HCT116 (cell line): Measurements from ENCODE around the gene CELF4. TPM values are rescaled to one million over a fixed set of nuclear protein-coding genes. Genes with fewer than 3 reads are reported as not detected.

Source experiments
- ATAC-seq: fragments of 200-7000 bp; cut with Tn5 transposase; 2 replicates; pipeline ENCODE4 v1.9.1; 2020; ENCODE audit warnings: mild to moderate bottlenecking, moderate library complexity
- BruUV-seq: library from RNA; stranded (reverse); fragments of 400-500 nt; replicated peaks from 2 replicates; lab custom pipeline; 2021; lab: Mats Ljungman, UMichigan
- CTCF ChIA-PET: fragments of 300-600 bp; sonication (Branson Sonifier 250); formaldehyde crosslinking; loops from one replicate; lab custom pipeline; 2021; ENCODE audit warnings: antibody characterized with exemption; lab: Charles Lee
- POLR2A ChIA-PET: fragments of 300-600, 350-600 bp; sonication (Branson Sonifier 250); formaldehyde crosslinking; loops from one replicate; lab custom pipeline; 2021; ENCODE audit warnings: antibody characterized with exemption; lab: Charles Lee
- RAD21 ChIA-PET, 2 experiments: fragments of 300-600 bp; sonication (Branson Sonifier 250); formaldehyde crosslinking; loops; one replicate each; lab custom pipeline; 2023; ENCODE audit warnings: low total read pairs in 2 of 2; ENCODE audit not compliant: uncharacterized antibody in 2 of 2, unreplicated experiment in 2 of 2, low non-redundant PET in 1 of 2; lab: Charles Lee
- DNase-seq: peaks from one replicate; pipeline ENCODE4 v3.0.0-alpha.2; 2010; ENCODE audit warnings: low read depth, low spot score
- H2AFZ ChIP-seq: fragments of 200-600 bp; shearing (Covaris generic), sonication (generic); 2 replicates; pipeline ENCODE4 v1.6.1; 2017; ENCODE audit warnings: low read depth, mixed run types, mixed read lengths, antibody characterized with exemption, low read length; ENCODE audit not compliant: poor library complexity, severe bottlenecking
- H3K27ac ChIP-seq: 2 replicates; pipeline ENCODE4 v1.5.1; 2012; ENCODE audit warnings: low read depth, low read length
- H3K27me3 ChIP-seq: fragments of 200-600 bp; sonication (generic); 2 replicates; pipeline ENCODE4 v1.6.1; 2016; ENCODE audit warnings: mixed run types, low read length, mixed read lengths; ENCODE audit not compliant: insufficient read depth
- H3K36me3 ChIP-seq, 2 experiments: fragments of 200-500 bp in 1 of 2; fragments of 200-600 bp in 1 of 2; sonication (Bioruptor generic) in 1 of 2; sonication (generic) in 1 of 2; 2 replicates each; pipeline versions ENCODE4 v1.5.1 to v1.6.1; 2014 to 2016; ENCODE audit warnings: low read length in 2 of 2, inconsistent platforms in 1 of 2, mixed read lengths in 1 of 2, mixed run types in 1 of 2; ENCODE audit not compliant: insufficient read depth in 2 of 2, control insufficient read depth in 1 of 2
- H3K4me1 ChIP-seq, 2 experiments: fragments of 200-600 bp in 1 of 2; sonication (generic) in 1 of 2; 2 replicates each; pipeline versions ENCODE4 v1.5.1 to v1.6.1; 2012 to 2017; ENCODE audit warnings: low read length in 2 of 2, inconsistent platforms in 1 of 2, mild to moderate bottlenecking in 1 of 2, mixed read lengths in 1 of 2, mixed run types in 1 of 2, moderate library complexity in 1 of 2; ENCODE audit not compliant: insufficient read depth in 2 of 2, control insufficient read depth in 1 of 2
- H3K4me2 ChIP-seq: fragments of 200-600 bp; sonication (generic); 2 replicates; pipeline ENCODE4 v1.6.1; 2017; ENCODE audit warnings: mixed run types, low read length, mixed read lengths
- H3K4me3 ChIP-seq, 2 experiments: fragments of 200-600 bp in 1 of 2; sonication (generic) in 1 of 2; replicated peaks in 1 of 2; 2 replicates each; pipeline ENCODE4 v1.5.1; 2011 to 2016; ENCODE audit warnings: low read length in 2 of 2, control low read depth in 1 of 2, low read depth in 1 of 2, mild to moderate bottlenecking in 1 of 2, mixed read lengths in 1 of 2, mixed run types in 1 of 2
- H3K79me2 ChIP-seq: fragments of 200-600 bp; sonication (generic); 2 replicates; pipeline ENCODE4 v1.6.1; 2017; ENCODE audit warnings: mild to moderate bottlenecking, mixed run types, low read length, moderate library complexity, mixed read lengths; ENCODE audit not compliant: insufficient read depth
- H3K9ac ChIP-seq: fragments of 200-600 bp; sonication (generic); 2 replicates; pipeline ENCODE4 v1.6.1; 2016; ENCODE audit warnings: low read length, mixed read lengths
- H3K9me2 ChIP-seq: fragments of 200-600 bp; sonication (generic), shearing (Covaris generic); 2 replicates; pipeline ENCODE4 v1.6.1; 2017; ENCODE audit warnings: mixed run types, mild to moderate bottlenecking, moderate library complexity; ENCODE audit not compliant: insufficient read depth
- H3K9me3 ChIP-seq, 2 experiments: fragments of 200-500 bp in 1 of 2; fragments of 200-600 bp in 1 of 2; sonication (Bioruptor generic) in 1 of 2; sonication (generic) in 1 of 2; 2 replicates each; pipeline ENCODE4 v1.6.1; 2014 to 2017; ENCODE audit warnings: low read length in 2 of 2, mixed read lengths in 2 of 2, inconsistent platforms in 1 of 2, low read depth in 1 of 2, mild to moderate bottlenecking in 1 of 2, mixed run types in 1 of 2, moderate library complexity in 1 of 2; ENCODE audit not compliant: control insufficient read depth in 1 of 2, insufficient read depth in 1 of 2
- H4K20me1 ChIP-seq: fragments of 200-600 bp; sonication (generic), shearing (Covaris generic); 2 replicates; pipeline ENCODE4 v1.6.1; 2017; ENCODE audit warnings: mixed run types, mild to moderate bottlenecking, moderate library complexity; ENCODE audit not compliant: insufficient read depth
- CEBPB ChIP-seq: IDR thresholded peaks from 2 replicates; pipeline ENCODE4 v1.6.1; 2012; ENCODE audit warnings: low read depth
- EZH2phosphoT487 ChIP-seq: fragments of 200-600 bp; IDR thresholded peaks from 2 replicates; pipeline ENCODE4 v1.6.1; 2018; ENCODE audit warnings: antibody characterized with exemption, borderline replicate concordance
- RAD21 ChIP-seq: IDR thresholded peaks from 2 replicates; pipeline ENCODE4 v1.6.1; 2012; ENCODE audit warnings: low read depth, mild to moderate bottlenecking
- SP1 ChIP-seq: IDR thresholded peaks from 2 replicates; pipeline ENCODE4 v1.6.1; 2012; ENCODE audit warnings: low read depth
- TCF7L2 ChIP-seq: IDR thresholded peaks from 2 replicates; pipeline ENCODE4 v1.7.0; 2011; ENCODE audit warnings: borderline replicate concordance, inconsistent platforms; ENCODE audit not compliant: insufficient read depth, insufficient read length; ENCODE audit errors: extremely low read depth
- ZFX ChIP-seq: fragments of 450-650 bp; IDR thresholded peaks from 2 replicates; pipeline ENCODE4 v1.6.1; 2017
- intact Hi-C: fragments of 100-400 bp; cut with micrococcal nuclease; formaldehyde crosslinking; loops from 2 replicates; pipeline ENCODE4 v1.10.0; 2022
- total RNA-seq: library from RNA; stranded (reverse); gene quantifications from one replicate; pipeline ENCODE4 v1.2.1, GENCODE V29; 2021; ENCODE audit not compliant: unreplicated experiment
- TF ChIP-seq, protein P1 (sequence below), 3 experiments: fragments of 200-600 bp in 1 of 3; sonication (generic) in 1 of 3; IDR thresholded peaks in 2 of 3; conservative IDR thresholded peaks in 1 of 3; 2 replicates each; pipeline ENCODE4 v1.5.1; 2012 to 2017; ENCODE audit warnings: low read depth in 2 of 3, low read length in 2 of 3, antibody characterized with exemption in 1 of 3, borderline replicate concordance in 1 of 3, control low read depth in 1 of 3, mild to moderate bottlenecking in 1 of 3, mixed read lengths in 1 of 3, mixed run types in 1 of 3, moderate library complexity in 1 of 3; ENCODE audit not compliant: insufficient read depth in 1 of 3

CELF4 gene
- total RNA-seq, 1 experiment from 2014 or later = not detected

DNA sequence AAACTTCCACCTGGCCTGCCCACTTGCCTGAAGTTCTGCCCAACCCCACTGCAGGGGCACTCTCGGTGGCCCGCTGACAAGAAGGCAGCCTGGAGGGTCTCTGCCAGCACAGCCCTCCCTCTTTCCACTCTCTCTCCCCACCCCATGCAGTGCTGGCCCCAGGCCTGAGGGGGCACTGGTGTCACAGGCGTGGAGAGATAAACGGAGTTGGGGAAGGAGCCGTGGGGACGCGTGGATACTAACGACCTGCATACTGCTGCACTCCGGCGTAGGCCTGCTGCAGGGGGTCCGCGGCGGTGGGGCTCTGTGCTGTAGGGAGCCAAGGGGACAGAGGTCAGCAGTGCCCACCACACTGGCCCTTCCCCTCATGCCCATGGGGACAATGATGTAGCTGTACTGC is 299.3 kb downstream of the CELF4 start:
- Histone ChIP-seq H3K4me1 (no peaks in the 10 kb centered on the region), H4K20me1 (no peaks in the 10 kb centered on the region), H2AFZ (no peak overlapping the region), H3K9ac (no peak overlapping the region), H3K4me3 (no peak overlapping the region), H3K27me3 (peaks cover 5% of the 10 kb centered on the region; the same call in 1 of the 2 replicates), H3K9me2 (no peaks in the 10 kb centered on the region), H3K4me2 (no peak overlapping the region), H3K27ac (no peak overlapping the region), H3K9me3 (no peaks in the 10 kb centered on the region), H3K36me3 (no peaks in the 10 kb centered on the region), H3K79me2 (no peaks in the 10 kb centered on the region)
- intact Hi-C loops = no loop called here
- DNase-seq (no peak), ATAC-seq (peak; percentile 82)
- no TSS peak for BruUV-seq
- ChIA-PET RAD21 (no interaction called here), CTCF (no interaction called here), POLR2A (no interaction called here)
- no peak for TF ChIP-seq SP1
- TF ChIP-seq TCF7L2 = no peak
- TF ChIP-seq, protein P1, sequence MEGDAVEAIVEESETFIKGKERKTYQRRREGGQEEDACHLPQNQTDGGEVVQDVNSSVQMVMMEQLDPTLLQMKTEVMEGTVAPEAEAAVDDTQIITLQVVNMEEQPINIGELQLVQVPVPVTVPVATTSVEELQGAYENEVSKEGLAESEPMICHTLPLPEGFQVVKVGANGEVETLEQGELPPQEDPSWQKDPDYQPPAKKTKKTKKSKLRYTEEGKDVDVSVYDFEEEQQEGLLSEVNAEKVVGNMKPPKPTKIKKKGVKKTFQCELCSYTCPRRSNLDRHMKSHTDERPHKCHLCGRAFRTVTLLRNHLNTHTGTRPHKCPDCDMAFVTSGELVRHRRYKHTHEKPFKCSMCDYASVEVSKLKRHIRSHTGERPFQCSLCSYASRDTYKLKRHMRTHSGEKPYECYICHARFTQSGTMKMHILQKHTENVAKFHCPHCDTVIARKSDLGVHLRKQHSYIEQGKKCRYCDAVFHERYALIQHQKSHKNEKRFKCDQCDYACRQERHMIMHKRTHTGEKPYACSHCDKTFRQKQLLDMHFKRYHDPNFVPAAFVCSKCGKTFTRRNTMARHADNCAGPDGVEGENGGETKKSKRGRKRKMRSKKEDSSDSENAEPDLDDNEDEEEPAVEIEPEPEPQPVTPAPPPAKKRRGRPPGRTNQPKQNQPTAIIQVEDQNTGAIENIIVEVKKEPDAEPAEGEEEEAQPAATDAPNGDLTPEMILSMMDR (IDR thresholded peaks at IDR 0.05 in 2 of 3, conservative IDR thresholded peaks at IDR 0.05 in 1 of 3; ENCODE audit: borderline replicate concordance in 1 of 3, insufficient read depth in 1 of 3, low read depth in 2 of 3, low read length in 2 of 3) = peak in 2 of 3 experiments; percentile 43 to 45; a peak in 3 of 6 replicates

DNA sequence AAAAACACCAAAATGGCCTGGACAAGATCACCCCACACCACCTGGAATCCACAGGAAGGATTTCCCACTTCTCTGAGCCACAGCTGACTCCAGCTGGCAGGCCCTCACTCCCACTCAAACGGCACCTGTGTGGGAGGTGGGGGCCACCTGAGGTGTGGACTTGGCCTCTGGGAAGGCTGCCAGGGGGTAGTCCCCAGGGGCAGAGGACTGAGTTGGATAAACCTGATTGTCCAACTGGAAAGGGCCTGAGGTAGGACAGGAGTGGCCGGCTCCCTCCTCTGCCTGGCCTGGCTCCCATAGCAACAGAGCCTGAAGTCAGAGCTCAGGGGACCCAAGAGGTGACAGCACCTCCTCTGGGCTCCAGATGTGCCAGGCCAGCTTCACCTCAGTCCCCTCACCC is 300.2 kb downstream of the CELF4 start:
- RAD21 ChIA-PET = no interaction called here
- ATAC-seq = no peak
- no peaks in the 10 kb centered on the region for H3K79me2 ChIP-seq
- no peak overlapping the region for H3K9ac ChIP-seq
- no peak overlapping the region for H3K27ac ChIP-seq
- no peak overlapping the region for H3K4me2 ChIP-seq
- no peaks in the 10 kb centered on the region for H3K9me3 ChIP-seq
- DNase-seq = no peak
- no peaks in the 10 kb centered on the region for H3K9me2 ChIP-seq
- TF ChIP-seq RAD21 (no peak), CEBPB (no peak), ZFX (no peak), EZH2phosphoT487 (no peak)
- no TSS peak for BruUV-seq
- H4K20me1 ChIP-seq = no peaks in the 10 kb centered on the region
- H3K36me3 ChIP-seq = no peaks in the 10 kb centered on the region
- intact Hi-C loops = no loop called here
- POLR2A ChIA-PET = no interaction called here
- H3K4me3 ChIP-seq = no peak overlapping the region
- H2AFZ ChIP-seq = no peak overlapping the region
- H3K4me1 ChIP-seq = no peaks in the 10 kb centered on the region
- H3K27me3 ChIP-seq = peaks cover 7% of the 10 kb centered on the region; the same call in 1 of the 2 replicates
- CTCF ChIA-PET = no interaction called here
